Renal pelvis (tissue), 4 donors: ENCODE results near the gene OPRL1. TPM values are rescaled to one million over a fixed set of nuclear protein-coding genes. Genes with fewer than 3 reads are reported as not detected.

Experiments
- DNase-seq: peaks from one replicate; pipeline ENCODE4 v3.0.0-alpha.2; 2013
- polyA plus RNA-seq, 3 donors: library from polyadenylated mRNA; unstranded; fragments of 120-200 nt; gene quantifications; one replicate each; pipeline ENCODE4 v1.2.1, GENCODE V29; 2013; ENCODE audit not compliant: insufficient read length in 3 of 3

The OPRL1 gene
- polyA plus RNA-seq, 3 donors, result 0.94 to 1.2 (median 1.1) TPM

GRCh38 chr20:64070244-64070993 lies 9.5 kb upstream of the OPRL1 start:
- no peak for DNase-seq

GRCh38 chr20:64071341-64072332 lies 8.2 kb upstream of the OPRL1 start:
- DNase-seq, result no peak

GRCh38 chr20:64072498-64073063 lies 7.3 kb upstream of the OPRL1 start:
- no peak for DNase-seq

GRCh38 chr20:64073476-64074183 lies 6.3 kb upstream of the OPRL1 start:
- DNase-seq, result no peak

- DNase-seq, result no peak
Observed at GRCh38 chr20:64074184-64074789, 5.6 kb upstream of the OPRL1 start.

GRCh38 chr20:64074963-64075362 lies 4.9 kb upstream of the OPRL1 start:
- DNase-seq, result no peak

- no peak for DNase-seq
Observed at GRCh38 chr20:64075556-64075955, 4.3 kb upstream of the OPRL1 start.

- no peak for DNase-seq
Observed at GRCh38 chr20:64076061-64076997, 3.6 kb upstream of the OPRL1 start.

GRCh38 chr20:64077094-64077493 lies 2.8 kb upstream of the OPRL1 start:
- no peak for DNase-seq

- no peak for DNase-seq
Observed at GRCh38 chr20:64077541-64077875, 2.4 kb upstream of the OPRL1 start.

GRCh38 chr20:64077876-64078551 lies 1.9 kb upstream of the OPRL1 start:
- DNase-seq, result no peak

GRCh38 chr20:64078934-64079272 lies 979 bp upstream of the OPRL1 start:
- DNase-seq, result no peak

- no peak for DNase-seq
Observed at GRCh38 chr20:64079273-64080012, 439 bp upstream of the OPRL1 start, which contains the start of gene RGS19. RGS19 (minus strand) TSS chr20:64079518; CDS start chr20:64076886, 2,632 bp downstream.

- DNase-seq, result no peak
Observed at GRCh38 chr20:64080813-64081623, 1.1 kb downstream of the OPRL1 start.

- no peak for DNase-seq
Observed at GRCh38 chr20:64081624-64081964, 1.7 kb downstream of the OPRL1 start.

- DNase-seq, result no peak
Observed at GRCh38 chr20:64082126-64082731, 2.3 kb downstream of the OPRL1 start.

GRCh38 chr20:64082820-64083377 lies 3.0 kb downstream of the OPRL1 start:
- DNase-seq, result no peak
